DOHH2 (cell line): Measurements from ENCODE around the gene TGFBR2.

Experiments
- H3F3A ChIP-seq: fragments of 200-600 bp; sonication (generic), shearing (Covaris generic); 2 replicates; pipeline ENCODE4 v1.6.0; 2016; ENCODE audit warnings: antibody characterized with exemption, mild to moderate bottlenecking; ENCODE audit not compliant: control insufficient read depth, insufficient read depth
- H3K27ac ChIP-seq: fragments of 200-600 bp; sonication (generic); 2 replicates; pipeline ENCODE4 v1.5.1; 2014; ENCODE audit warnings: low read depth, mild to moderate bottlenecking, low read length, moderate library complexity
- H3K27me3 ChIP-seq: fragments of 200-600 bp; sonication (generic); 2 replicates; pipeline ENCODE4 v1.6.1; 2014; ENCODE audit warnings: mild to moderate bottlenecking, low read length, mixed read lengths; ENCODE audit not compliant: control insufficient read depth
- H3K36me3 ChIP-seq: fragments of 200-600 bp; sonication (generic); 2 replicates; pipeline ENCODE4 v1.6.1; 2014; ENCODE audit warnings: mild to moderate bottlenecking, low read length, moderate library complexity, mixed read lengths; ENCODE audit not compliant: control insufficient read depth
- H3K4me1 ChIP-seq: fragments of 200-600 bp; sonication (generic); 2 replicates; pipeline ENCODE4 v1.6.1; 2014; ENCODE audit warnings: mild to moderate bottlenecking, low read length, mixed read lengths; ENCODE audit not compliant: control insufficient read depth
- H3K4me2 ChIP-seq: fragments of 200-600 bp; sonication (generic); 2 replicates; pipeline ENCODE4 v1.6.0; 2014; ENCODE audit warnings: mild to moderate bottlenecking, low read length, moderate library complexity
- H3K4me3 ChIP-seq: fragments of 200-600 bp; sonication (generic); 2 replicates; pipeline ENCODE4 v1.5.1; 2014; ENCODE audit warnings: mild to moderate bottlenecking, low read length, mixed read lengths
- H3K79me2 ChIP-seq: fragments of 200-600 bp; sonication (generic); 2 replicates; pipeline ENCODE4 v1.6.1; 2014; ENCODE audit warnings: mild to moderate bottlenecking, low read length, mixed read lengths; ENCODE audit not compliant: control insufficient read depth
- H3K9me2 ChIP-seq: fragments of 200-600 bp; sonication (generic); replicated peaks from 2 replicates; pipeline ENCODE4 v1.6.1; 2014; ENCODE audit warnings: mild to moderate bottlenecking, low read length, mixed read lengths; ENCODE audit not compliant: control insufficient read depth
- H3K9me3 ChIP-seq: fragments of 200-600 bp; sonication (generic); 2 replicates; pipeline ENCODE4 v1.6.1; 2014; ENCODE audit warnings: antibody characterized with exemption, low read length, mixed read lengths; ENCODE audit not compliant: control insufficient read depth, insufficient read depth
- H4K20me1 ChIP-seq: fragments of 200-600 bp; sonication (generic); 2 replicates; pipeline ENCODE4 v1.6.0; 2014; ENCODE audit warnings: low read depth, mild to moderate bottlenecking, antibody characterized with exemption, low read length, moderate library complexity; ENCODE audit not compliant: control insufficient read depth, insufficient read depth
- CTCF ChIP-seq: fragments of 200-600 bp; sonication (generic); IDR thresholded peaks from one replicate; pipeline ENCODE4 v1.5.1; 2014; ENCODE audit warnings: antibody characterized with exemption, mild to moderate bottlenecking, low read depth, low read length; ENCODE audit not compliant: poor library complexity, severe bottlenecking
- EZH2phosphoT487 ChIP-seq: fragments of 200-600 bp; sonication (generic); IDR thresholded peaks from 2 replicates; pipeline ENCODE4 v1.6.1; 2017; ENCODE audit warnings: borderline replicate concordance, mild to moderate bottlenecking, antibody characterized with exemption, low read length, moderate library complexity, mixed read lengths

TGFBR2 gene

GRCh38 chr3:30692498-30693130 is 86.2 kb downstream of the TGFBR2 start:
- H3F3A ChIP-seq = no peaks in the 10 kb centered on the region

GRCh38 chr3:30693470-30694120 is 87.2 kb downstream of the TGFBR2 start:
- Histone ChIP-seq H3K79me2 (no peaks in the 10 kb centered on the region), H3K27me3 (no peaks in the 10 kb centered on the region), H3K27ac (no peak overlapping the region), H3K9me2 (no peaks in the 10 kb centered on the region), H3F3A (no peaks in the 10 kb centered on the region), H3K9me3 (no peaks in the 10 kb centered on the region), H3K36me3 (peaks cover 30% of the 10 kb centered on the region), H4K20me1 (no peaks in the 10 kb centered on the region), H3K4me2 (no peak overlapping the region), H3K4me3 (no peak overlapping the region), H3K4me1 (peaks cover 16% of the 10 kb centered on the region)
- TF ChIP-seq CTCF = peak; percentile 76
- no peak for TF ChIP-seq EZH2phosphoT487

More at GRCh38 chr3:30692498-30693130, 86.2 kb downstream of the TGFBR2 start:
- Histone ChIP-seq H3K4me3 (no peak overlapping the region), H3K36me3 (peaks cover 36% of the 10 kb centered on the region), H3K4me2 (no peak overlapping the region), H3K79me2 (no peaks in the 10 kb centered on the region), H3K27me3 (no peaks in the 10 kb centered on the region), H3K27ac (no peak overlapping the region), H4K20me1 (no peaks in the 10 kb centered on the region), H3K9me2 (no peaks in the 10 kb centered on the region), H3K9me3 (no peaks in the 10 kb centered on the region), H3K4me1 (peaks cover 16% of the 10 kb centered on the region)
- TF ChIP-seq EZH2phosphoT487 (no peak), CTCF (no peak)

GRCh38 chr3:30694148-30694547 is 87.7 kb downstream of the TGFBR2 start:
- peaks cover 16% of the 10 kb centered on the region for H3K4me1 ChIP-seq
- H4K20me1 ChIP-seq = no peaks in the 10 kb centered on the region
- H3K9me2 ChIP-seq = no peaks in the 10 kb centered on the region
- H3K79me2 ChIP-seq = no peaks in the 10 kb centered on the region
- no peaks in the 10 kb centered on the region for H3K27me3 ChIP-seq
- H3K4me3 ChIP-seq = no peak overlapping the region
- H3K4me2 ChIP-seq = no peak overlapping the region
- peaks cover 25% of the 10 kb centered on the region for H3K36me3 ChIP-seq
- H3F3A ChIP-seq = no peaks in the 10 kb centered on the region
- no peaks in the 10 kb centered on the region for H3K9me3 ChIP-seq
- H3K27ac ChIP-seq = no peak overlapping the region
- TF ChIP-seq CTCF (no peak), EZH2phosphoT487 (no peak)
